Measurements from ENCODE around the gene ATP8B4.

Gene ATP8B4

DNA sequence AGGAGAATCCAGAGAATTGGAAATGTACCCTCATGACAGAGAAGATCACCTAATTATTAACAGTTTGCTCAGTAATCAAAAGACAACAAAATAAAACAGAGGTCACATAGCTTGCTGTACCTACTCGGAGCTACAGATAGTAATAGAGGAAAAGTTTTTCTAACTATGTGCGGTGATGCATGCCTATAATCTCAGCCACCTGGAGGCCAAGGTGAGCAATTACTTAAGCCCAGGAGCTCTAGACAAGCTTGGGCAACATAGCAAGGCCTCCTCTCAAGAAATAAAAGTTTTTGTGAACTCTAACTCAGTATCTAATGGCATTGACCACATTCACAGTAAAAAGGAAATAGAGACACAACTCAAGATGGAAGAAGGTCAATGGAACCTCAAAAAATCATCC is 243.6 kb downstream of the ATP8B4 start:
- WGBS, 2 experiments, result 89 to 94% methylated on average over 2 of the region's 2 CpGs
- Histone ChIP-seq H3K27ac (ENCODE audit: insufficient read depth, low read depth, low read length, poor library complexity, severe bottlenecking) (no peak overlapping the region), H3K4me1 (ENCODE audit: control insufficient read depth, insufficient read depth, low read length) (peaks cover 4% of the 10 kb centered on the region), H3K4me3 (ENCODE audit: insufficient read depth, low read depth, low read length) (no peak overlapping the region), H3K27me3 (ENCODE audit: control insufficient read depth, insufficient read depth, low read length, poor library complexity, severe bottlenecking) (no peaks in the 10 kb centered on the region), H3K36me3 (ENCODE audit: control insufficient read depth, insufficient read depth, low read length) (no peaks in the 10 kb centered on the region), H3K9me3 (ENCODE audit: control insufficient read depth, low read length) (no peaks in the 10 kb centered on the region)

GRCh38 chr15:49870472-49870871 is 248.6 kb downstream of the ATP8B4 start:
- H3K36me3 ChIP-seq (ENCODE audit: control insufficient read depth, insufficient read depth, low read length), result no peaks in the 10 kb centered on the region
- H3K4me1 ChIP-seq (ENCODE audit: control insufficient read depth, insufficient read depth, low read length), result no peaks in the 10 kb centered on the region
- H3K27me3 ChIP-seq (ENCODE audit: control insufficient read depth, insufficient read depth, low read length, poor library complexity, severe bottlenecking), result no peaks in the 10 kb centered on the region
- no peak overlapping the region for H3K4me3 ChIP-seq (ENCODE audit: insufficient read depth, low read depth, low read length)
- H3K27ac ChIP-seq (ENCODE audit: insufficient read depth, low read depth, low read length, poor library complexity, severe bottlenecking), result no peak overlapping the region
- H3K9me3 ChIP-seq (ENCODE audit: control insufficient read depth, low read length), result no peaks in the 10 kb centered on the region

DNA sequence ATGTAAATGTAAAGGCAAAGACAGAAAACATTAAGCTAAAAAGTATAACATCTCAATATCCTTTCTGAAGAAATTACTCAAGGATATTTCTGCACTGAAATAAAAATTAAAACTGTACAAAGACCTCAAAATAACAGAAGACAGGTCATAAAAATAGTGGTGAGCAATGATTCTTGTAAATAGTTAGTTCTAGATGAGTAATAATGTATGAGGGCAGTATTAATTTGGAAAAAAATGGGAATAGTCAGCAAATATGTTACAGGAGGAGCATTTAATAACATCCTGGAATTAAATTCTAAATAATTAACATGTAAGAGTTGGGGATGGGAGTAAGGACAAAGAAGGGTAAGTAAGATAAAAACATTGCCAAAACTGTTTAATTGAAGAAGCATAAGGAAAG is 250.7 kb downstream of the ATP8B4 start:
- Histone ChIP-seq H3K27ac (ENCODE audit: insufficient read depth, low read depth, low read length, poor library complexity, severe bottlenecking) (no peak overlapping the region), H3K27me3 (ENCODE audit: control insufficient read depth, insufficient read depth, low read length, poor library complexity, severe bottlenecking) (no peaks in the 10 kb centered on the region), H3K4me1 (ENCODE audit: control insufficient read depth, insufficient read depth, low read length) (no peaks in the 10 kb centered on the region), H3K4me3 (ENCODE audit: insufficient read depth, low read depth, low read length) (no peak overlapping the region), H3K36me3 (ENCODE audit: control insufficient read depth, insufficient read depth, low read length) (no peaks in the 10 kb centered on the region), H3K9me3 (ENCODE audit: control insufficient read depth, low read length) (no peaks in the 10 kb centered on the region)

GRCh38 chr15:49865925-49866757 is 252.9 kb downstream of the ATP8B4 start:
- Histone ChIP-seq H3K4me3 (ENCODE audit: insufficient read depth, low read depth, low read length) (no peak overlapping the region), H3K4me1 (ENCODE audit: control insufficient read depth, insufficient read depth, low read length) (no peaks in the 10 kb centered on the region), H3K27ac (ENCODE audit: insufficient read depth, low read depth, low read length, poor library complexity, severe bottlenecking) (no peak overlapping the region), H3K27me3 (ENCODE audit: control insufficient read depth, insufficient read depth, low read length, poor library complexity, severe bottlenecking) (no peaks in the 10 kb centered on the region), H3K36me3 (ENCODE audit: control insufficient read depth, insufficient read depth, low read length) (no peaks in the 10 kb centered on the region), H3K9me3 (ENCODE audit: control insufficient read depth, low read length) (no peaks in the 10 kb centered on the region)
- WGBS, 2 experiments, result 94 to 96% methylated on average over 8 to 10 of the region's 10 CpGs

GRCh38 chr15:49864251-49864650 is 254.8 kb downstream of the ATP8B4 start:
- Histone ChIP-seq H3K4me3 (ENCODE audit: insufficient read depth, low read depth, low read length) (no peak overlapping the region), H3K27me3 (ENCODE audit: control insufficient read depth, insufficient read depth, low read length, poor library complexity, severe bottlenecking) (no peaks in the 10 kb centered on the region), H3K27ac (ENCODE audit: insufficient read depth, low read depth, low read length, poor library complexity, severe bottlenecking) (no peak overlapping the region), H3K4me1 (ENCODE audit: control insufficient read depth, insufficient read depth, low read length) (no peaks in the 10 kb centered on the region), H3K36me3 (ENCODE audit: control insufficient read depth, insufficient read depth, low read length) (no peaks in the 10 kb centered on the region), H3K9me3 (ENCODE audit: control insufficient read depth, low read length) (no peaks in the 10 kb centered on the region)
- 89 to 92% methylated on average over 2 of the region's 2 CpGs for WGBS, 2 experiments

DNA sequence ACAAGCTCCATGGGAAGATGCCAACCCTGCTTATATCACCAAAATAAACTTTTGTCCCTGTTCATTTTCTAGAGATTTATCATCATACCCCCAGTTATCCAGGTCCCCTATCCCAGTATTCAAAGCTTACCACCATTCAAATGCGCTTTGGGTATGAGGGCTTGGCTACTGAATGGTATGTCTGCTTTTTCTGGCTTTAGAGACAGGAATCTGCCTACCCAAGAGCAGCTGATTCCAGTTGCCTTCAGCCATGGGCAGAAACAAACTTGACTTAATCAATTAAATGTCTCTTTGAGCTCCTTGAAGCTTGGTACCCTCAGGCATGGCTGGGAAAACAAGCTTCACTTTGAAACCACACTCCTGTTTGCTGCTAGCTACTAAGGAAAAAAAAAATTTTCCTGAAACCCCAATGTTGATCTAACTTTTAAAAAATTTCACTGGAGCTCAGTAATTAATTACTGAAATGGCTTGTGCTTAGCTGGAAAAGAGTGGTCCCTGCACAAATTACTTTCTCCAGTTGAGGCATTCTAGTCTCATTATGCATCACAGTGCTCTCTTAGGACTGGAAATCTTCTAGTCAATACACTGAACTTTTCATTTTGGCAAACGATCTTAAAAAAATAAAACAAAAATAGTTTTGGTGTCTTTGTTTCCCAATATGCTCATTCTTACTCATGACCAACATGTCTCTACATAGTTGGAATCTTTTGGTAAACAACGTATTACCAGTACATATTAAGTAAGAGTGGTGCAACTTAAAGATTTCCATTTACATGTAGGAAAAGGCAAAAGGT is 255.4 kb downstream of the ATP8B4 start:
- H3K4me3 ChIP-seq (ENCODE audit: insufficient read depth, low read depth, low read length), result no peak overlapping the region

GRCh38 chr15:49860101-49860500 is 258.9 kb downstream of the ATP8B4 start:
- Histone ChIP-seq H3K27me3 (ENCODE audit: control insufficient read depth, insufficient read depth, low read length, poor library complexity, severe bottlenecking) (no peaks in the 10 kb centered on the region), H3K4me3 (ENCODE audit: insufficient read depth, low read depth, low read length) (no peak overlapping the region), H3K4me1 (ENCODE audit: control insufficient read depth, insufficient read depth, low read length) (no peaks in the 10 kb centered on the region), H3K27ac (ENCODE audit: insufficient read depth, low read depth, low read length, poor library complexity, severe bottlenecking) (no peak overlapping the region), H3K36me3 (ENCODE audit: control insufficient read depth, insufficient read depth, low read length) (no peaks in the 10 kb centered on the region), H3K9me3 (ENCODE audit: control insufficient read depth, low read length) (no peaks in the 10 kb centered on the region)
- 93 to 95% methylated on average over 7 to 8 of the region's 8 CpGs for WGBS, 2 experiments

More for the DNA sequence above, 255.4 kb downstream of the ATP8B4 start:
- WGBS, 2 experiments, result 80 to 98% methylated on average over 1 to 3 of the region's 3 CpGs
- Histone ChIP-seq H3K27ac (ENCODE audit: insufficient read depth, low read depth, low read length, poor library complexity, severe bottlenecking) (no peak overlapping the region), H3K4me1 (ENCODE audit: control insufficient read depth, insufficient read depth, low read length) (no peaks in the 10 kb centered on the region), H3K27me3 (ENCODE audit: control insufficient read depth, insufficient read depth, low read length, poor library complexity, severe bottlenecking) (no peaks in the 10 kb centered on the region), H3K36me3 (ENCODE audit: control insufficient read depth, insufficient read depth, low read length) (no peaks in the 10 kb centered on the region), H3K9me3 (ENCODE audit: control insufficient read depth, low read length) (no peaks in the 10 kb centered on the region)

GRCh38 chr15:49857496-49858475 is 261.2 kb downstream of the ATP8B4 start:
- Histone ChIP-seq H3K4me1 (ENCODE audit: control insufficient read depth, insufficient read depth, low read length) (no peaks in the 10 kb centered on the region), H3K27ac (ENCODE audit: insufficient read depth, low read depth, low read length, poor library complexity, severe bottlenecking) (no peak overlapping the region), H3K36me3 (ENCODE audit: control insufficient read depth, insufficient read depth, low read length) (no peaks in the 10 kb centered on the region), H3K4me3 (ENCODE audit: insufficient read depth, low read depth, low read length) (no peak overlapping the region), H3K27me3 (ENCODE audit: control insufficient read depth, insufficient read depth, low read length, poor library complexity, severe bottlenecking) (no peaks in the 10 kb centered on the region), H3K9me3 (ENCODE audit: control insufficient read depth, low read length) (no peaks in the 10 kb centered on the region)
- WGBS, 2 experiments, result 71 to 93% methylated on average over 1 to 4 of the region's 4 CpGs

DNA sequence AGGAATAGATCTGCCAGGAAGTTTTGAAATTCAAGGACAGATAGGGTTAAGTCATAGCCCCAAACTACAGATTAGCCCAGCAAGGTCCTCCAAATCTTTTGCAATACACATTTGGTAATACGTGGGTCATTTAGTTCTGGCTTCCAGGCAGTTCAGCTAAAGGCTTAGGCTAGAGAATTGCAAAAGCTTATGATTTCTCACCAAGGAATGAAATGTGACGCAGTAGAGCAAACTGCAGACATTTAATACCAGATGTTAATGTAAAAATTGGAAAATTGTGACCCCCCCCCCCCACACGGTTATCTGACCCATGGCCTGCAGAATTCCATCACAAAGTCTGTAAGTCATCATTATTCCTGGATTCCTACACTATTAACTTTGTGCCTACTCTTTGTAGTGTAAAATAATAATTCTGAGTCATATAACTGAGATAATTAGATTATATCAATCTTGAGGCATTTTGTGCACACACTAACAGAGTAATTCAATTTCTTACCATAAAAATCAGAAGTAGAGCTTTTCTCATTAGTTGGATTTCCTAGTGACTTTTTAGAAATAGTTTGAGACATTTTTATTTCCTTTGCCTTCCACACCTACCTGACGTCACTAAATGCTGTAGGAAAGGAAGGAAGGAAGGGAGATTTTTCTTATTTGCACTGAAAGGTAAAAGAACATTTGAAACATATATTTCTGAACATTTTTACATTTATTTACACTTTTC is 263.0 kb downstream of the ATP8B4 start:
- Histone ChIP-seq H3K9me3 (ENCODE audit: control insufficient read depth, low read length) (no peaks in the 10 kb centered on the region), H3K27me3 (ENCODE audit: control insufficient read depth, insufficient read depth, low read length, poor library complexity, severe bottlenecking) (no peaks in the 10 kb centered on the region), H3K4me1 (ENCODE audit: control insufficient read depth, insufficient read depth, low read length) (no peaks in the 10 kb centered on the region), H3K4me3 (ENCODE audit: insufficient read depth, low read depth, low read length) (no peak overlapping the region), H3K36me3 (ENCODE audit: control insufficient read depth, insufficient read depth, low read length) (no peaks in the 10 kb centered on the region), H3K27ac (ENCODE audit: insufficient read depth, low read depth, low read length, poor library complexity, severe bottlenecking) (no peak overlapping the region)
- 93 to 95% methylated on average over 2 to 3 of the region's 4 CpGs for WGBS, 2 experiments
